ENCODE data around the gene PARVA. TPM values are rescaled to one million over a fixed set of nuclear protein-coding genes. Genes with fewer than 3 reads are reported as not detected.

PARVA gene
- polyA plus RNA-seq, 2 of the 4 experiments (the other 2 are of a cell fraction): 25.5 to 26.1 TPM

GRCh38 chr11:12446863-12447262 is 69.5 kb downstream of the PARVA start:
- no peak for FAIRE-seq
- H3K4me1 ChIP-seq: peaks cover 12% of the 10 kb centered on the region
- ATAC-seq: no peak
- ChIA-PET CTCF (interaction anchor here (0.7 kb wide), 1 partner anchor 42 kb away, joined by 3 read pairs; no protein-coding TSS in a partner anchor), POLR2A (no interaction called here)
- H3K27ac ChIP-seq: no peak overlapping the region
- no peak for DNase-seq (ENCODE audit: low read depth in 1 of 2, low spot score in 1 of 2)
- no peaks in the 10 kb centered on the region for H3K9me3 ChIP-seq
- TF ChIP-seq FOSB (CRISPR knock-in tag; IDR thresholded peaks at IDR 0.05): no peak
- no peak for TF ChIP-seq REST (IDR thresholded peaks at IDR 0.05)
- H3K4me2 ChIP-seq: no peak overlapping the region
- H3K4me3 ChIP-seq: no peak overlapping the region

GRCh38 chr11:12448131-12448939 is 71.0 kb downstream of the PARVA start:
- ATAC-seq (no peak), FAIRE-seq (no peak)

GRCh38 chr11:12449961-12450715 is 72.8 kb downstream of the PARVA start:
- 73% methylated on average over 3 of the region's 3 CpGs for WGBS (ENCODE audit: missing lambda C conversion rate)
- Histone ChIP-seq H3K4me2 (peak overlapping the region; percentile 7), H3K27ac (peak overlapping the region in 1 of 2 experiments; percentile 35; a peak in 2 of 6 replicates), H3K4me3 (no peak overlapping the region), H3K4me1 (peaks cover 12% of the 10 kb centered on the region), H3K9me3 (no peaks in the 10 kb centered on the region)
- CTCF ChIA-PET: interaction anchor here (0.9 kb wide), 1 partner anchor 220 kb away, joined by 3 read pairs; no protein-coding TSS in a partner anchor
- POLR2A ChIA-PET: no interaction called here
- DNase-seq (ENCODE audit: low read depth in 1 of 2, low spot score in 1 of 2) (peak in 1 of 2 experiments; percentile 11), FAIRE-seq (no peak), ATAC-seq (peak in 1 of 2 experiments; percentile 52; a peak in 2 of 6 replicates)
- TF ChIP-seq RCOR1 (IDR thresholded peaks at IDR 0.05; ENCODE audit: low read depth, low read length) (no peak), ZNF302 (CRISPR knock-in tag; IDR thresholded peaks at IDR 0.05) (no peak), BCL3 (IDR thresholded peaks at IDR 0.05) (no peak), TFCP2L1 (CRISPR knock-in tag; IDR thresholded peaks at IDR 0.05) (no peak), CBX8 (IDR thresholded peaks at IDR 0.05) (no peak), SMC3 (IDR thresholded peaks at IDR 0.05) (no peak), HOXB13 (CRISPR knock-in tag; IDR thresholded peaks at IDR 0.05; ENCODE audit: low read depth) (no peak), CTCF (IDR thresholded peaks at IDR 0.05) (no peak), HOXB5 (CRISPR knock-in tag; IDR thresholded peaks at IDR 0.05) (no peak), FOSL2 (IDR thresholded peaks at IDR 0.05) (no peak), FOSL2 (CRISPR knock-in tag; IDR thresholded peaks at IDR 0.05) (no peak), EP300 (IDR thresholded peaks at IDR 0.05) (no peak), ELK1 (IDR thresholded peaks at IDR 0.05; ENCODE audit: low read depth, low read length) (no peak)

More at GRCh38 chr11:12448131-12448939, 71.0 kb downstream of the PARVA start:
- peaks cover 12% of the 10 kb centered on the region for H3K4me1 ChIP-seq
- ChIA-PET CTCF (no interaction called here), POLR2A (no interaction called here)
- H3K4me2 ChIP-seq: no peak overlapping the region
- TF ChIP-seq HEYL (CRISPR knock-in tag; IDR thresholded peaks at IDR 0.05) (no peak), RCOR1 (IDR thresholded peaks at IDR 0.05; ENCODE audit: low read depth, low read length) (no peak), SMC3 (IDR thresholded peaks at IDR 0.05) (no peak), RAD21 (conservative IDR thresholded peaks at IDR 0.05 in 1 of 2, IDR thresholded peaks at IDR 0.05 in 1 of 2) (no peak), ZSCAN20 (CRISPR knock-in tag; IDR thresholded peaks at IDR 0.05) (no peak), FOXS1 (CRISPR knock-in tag; IDR thresholded peaks at IDR 0.05) (no peak), GATA3 (IDR thresholded peaks at IDR 0.05; ENCODE audit: borderline replicate concordance) (no peak), RFX5 (IDR thresholded peaks at IDR 0.05) (no peak), E2F6 (IDR thresholded peaks at IDR 0.05; ENCODE audit: borderline replicate concordance, low read depth) (no peak), TFCP2L1 (CRISPR knock-in tag; IDR thresholded peaks at IDR 0.05) (no peak), FOSB (CRISPR knock-in tag; IDR thresholded peaks at IDR 0.05) (no peak), BHLHE40 (IDR thresholded peaks at IDR 0.05; ENCODE audit: low read depth, low read length) (no peak), MYC (IDR thresholded peaks at IDR 0.05; ENCODE audit: borderline replicate concordance, low read length) (no peak), SREBF2 (IDR thresholded peaks at IDR 0.05) (no peak), CEBPB (IDR thresholded peaks at IDR 0.05) (no peak), RARB (CRISPR knock-in tag; IDR thresholded peaks at IDR 0.05) (no peak)
- H3K4me3 ChIP-seq: no peak overlapping the region
- H3K9me3 ChIP-seq: no peaks in the 10 kb centered on the region
- H3K27ac ChIP-seq: no peak overlapping the region
- 76% methylated on average over 9 of the region's 9 CpGs for WGBS (ENCODE audit: missing lambda C conversion rate)
- no peak for DNase-seq (ENCODE audit: low read depth in 1 of 2, low spot score in 1 of 2)

Measured in A549 (cell line).